ENCODE results near the gene METTL9.
"Not testable (repeated sequence)": the region's sequence is repeated elsewhere in the genome, so short reads cannot be mapped to it uniquely, and the experiment has no call there.

METTL9 gene

GRCh38 chr16:21667575-21667974 lies 68.2 kb downstream of the METTL9 start:
- TF ChIP-seq CTCF (IDR thresholded peaks at IDR 0.05; ENCODE audit: low read depth, low read length, missing control alignments), result no peak
- DNase-seq (ENCODE audit: low read depth), result no peak
- no peak overlapping the region for H3K4me3 ChIP-seq (ENCODE audit: low read depth, low read length)
- in situ Hi-C loops (cut with HindIII; ENCODE audit: low sequenced_read_pairs), result no loop called here

GRCh38 chr16:21673469-21673868 lies 74.1 kb downstream of the METTL9 start:
- H3K4me3 ChIP-seq (ENCODE audit: low read depth, low read length), result no peak overlapping the region
- in situ Hi-C loops (cut with HindIII; ENCODE audit: low sequenced_read_pairs), result no loop called here
- TF ChIP-seq CTCF (IDR thresholded peaks at IDR 0.05; ENCODE audit: low read depth, low read length, missing control alignments), result no peak
- no peak for DNase-seq (ENCODE audit: low read depth)

- DNase-seq (ENCODE audit: low read depth); in situ Hi-C loops (cut with HindIII; ENCODE audit: low sequenced_read_pairs); H3K4me3 ChIP-seq (ENCODE audit: low read depth, low read length): not testable (repeated sequence)
Observed at GRCh38 chr16:21674456-21674855, 75.1 kb downstream of the METTL9 start.

GRCh38 chr16:21680714-21681113 lies 81.3 kb downstream of the METTL9 start:
- H3K4me3 ChIP-seq (ENCODE audit: low read depth, low read length); in situ Hi-C loops (cut with HindIII; ENCODE audit: low sequenced_read_pairs); DNase-seq (ENCODE audit: low read depth): not testable (repeated sequence)

- no peak for DNase-seq (ENCODE audit: low read depth)
- H3K4me3 ChIP-seq (ENCODE audit: low read depth, low read length), result no peak overlapping the region
- no peak for TF ChIP-seq CTCF (IDR thresholded peaks at IDR 0.05; ENCODE audit: low read depth, low read length, missing control alignments)
- in situ Hi-C loops (cut with HindIII; ENCODE audit: low sequenced_read_pairs), result no loop called here
Observed at GRCh38 chr16:21683184-21683583, 83.8 kb downstream of the METTL9 start.

- no peak for DNase-seq (ENCODE audit: low read depth)
- TF ChIP-seq CTCF (IDR thresholded peaks at IDR 0.05; ENCODE audit: low read depth, low read length, missing control alignments), result peak; percentile 22
- in situ Hi-C loops (cut with HindIII; ENCODE audit: low sequenced_read_pairs), result no loop called here
Observed at GRCh38 chr16:21684199-21684598, 84.8 kb downstream of the METTL9 start.

GRCh38 chr16:21685034-21685455 lies 85.7 kb downstream of the METTL9 start:
- no peak for DNase-seq (ENCODE audit: low read depth)
- in situ Hi-C loops (cut with HindIII; ENCODE audit: low sequenced_read_pairs), result no loop called here
- TF ChIP-seq CTCF (IDR thresholded peaks at IDR 0.05; ENCODE audit: low read depth, low read length, missing control alignments), result no peak
- no peak overlapping the region for H3K4me3 ChIP-seq (ENCODE audit: low read depth, low read length)

More at GRCh38 chr16:21684199-21684598, 84.8 kb downstream of the METTL9 start:
- no peak overlapping the region for H3K4me3 ChIP-seq (ENCODE audit: low read depth, low read length)

GRCh38 chr16:21689107-21689506 lies 89.7 kb downstream of the METTL9 start:
- H3K4me3 ChIP-seq (ENCODE audit: low read depth, low read length), result no peak overlapping the region
- no peak for DNase-seq (ENCODE audit: low read depth)
- no peak for TF ChIP-seq CTCF (IDR thresholded peaks at IDR 0.05; ENCODE audit: low read depth, low read length, missing control alignments)
- in situ Hi-C loops (cut with HindIII; ENCODE audit: low sequenced_read_pairs), result no loop called here

- H3K4me3 ChIP-seq (ENCODE audit: low read depth, low read length); in situ Hi-C loops (cut with HindIII; ENCODE audit: low sequenced_read_pairs); DNase-seq (ENCODE audit: low read depth): not testable (repeated sequence)
Observed at GRCh38 chr16:21690967-21691366, 91.6 kb downstream of the METTL9 start.
